Osteoblast (primary cell): Measurements from ENCODE around the gene EML1. TPM values are rescaled to one million over a fixed set of nuclear protein-coding genes. Genes with fewer than 3 reads are reported as not detected.

Source experiments
- DNase-seq: peaks from one replicate; pipeline ENCODE4 v3.0.0; 2011; ENCODE audit warnings: low spot score, mixed read lengths; ENCODE audit not compliant: insufficient read length; ENCODE audit errors: missing footprints
- H2AFZ ChIP-seq: 2 replicates; pipeline ENCODE4 v1.6.0; 2011; ENCODE audit warnings: mild to moderate bottlenecking, low read length
- H3K27ac ChIP-seq: 2 replicates; pipeline ENCODE4 v1.5.1; 2011; ENCODE audit warnings: mild to moderate bottlenecking, low read depth, low read length, moderate library complexity
- H3K27me3 ChIP-seq: 2 replicates; pipeline ENCODE4 v1.6.0; 2012; ENCODE audit warnings: mild to moderate bottlenecking, control low read depth, inconsistent platforms, low read length, moderate library complexity; ENCODE audit not compliant: insufficient read depth
- H3K36me3 ChIP-seq: 2 replicates; pipeline ENCODE4 v1.5.1; 2011; ENCODE audit warnings: mild to moderate bottlenecking, low read length, control low read depth, moderate library complexity; ENCODE audit not compliant: insufficient read depth
- H3K4me1 ChIP-seq: 2 replicates; pipeline ENCODE4 v1.5.1; 2011; ENCODE audit warnings: mild to moderate bottlenecking, low read length, control low read depth, moderate library complexity; ENCODE audit not compliant: insufficient read depth
- H3K4me2 ChIP-seq: 2 replicates; pipeline ENCODE4 v1.6.0; 2011; ENCODE audit warnings: mild to moderate bottlenecking, low read length; ENCODE audit not compliant: insufficient read depth
- H3K4me3 ChIP-seq: fragments of 200-600 bp; sonication (generic); 3 replicates; pipeline ENCODE4 v1.5.1; 2012; ENCODE audit warnings: mild to moderate bottlenecking, low read length, inconsistent platforms; ENCODE audit not compliant: insufficient read depth
- H3K79me2 ChIP-seq: 2 replicates; pipeline ENCODE4 v1.6.0; 2012; ENCODE audit warnings: mild to moderate bottlenecking, low read length, control low read depth, inconsistent platforms; ENCODE audit not compliant: insufficient read depth
- H3K9me3 ChIP-seq: 2 replicates; pipeline ENCODE4 v1.5.1; 2011; ENCODE audit warnings: low read depth, low read length, control low read depth
- H4K20me1 ChIP-seq: 2 replicates; pipeline ENCODE4 v1.6.0; 2012; ENCODE audit warnings: mild to moderate bottlenecking, low read length, control low read depth; ENCODE audit not compliant: insufficient read depth
- CTCF ChIP-seq: IDR thresholded peaks from 2 replicates; pipeline ENCODE4 v1.5.1; 2011; ENCODE audit warnings: mild to moderate bottlenecking, low read depth, low read length, moderate library complexity; ENCODE audit errors: extremely low read depth
- total RNA-seq: library from RNA; depleted of rRNA; stranded (reverse); fragments of >200 nt; gene quantifications from 2 replicates; pipeline ENCODE4 v1.2.3, GENCODE V29; 2012

The EML1 gene
- total RNA-seq, 1 donor, result 46.7 TPM

GRCh38 chr14:99789581-99789980, 3.6 kb upstream of the EML1 start:
- H2AFZ ChIP-seq, result no peak overlapping the region
- DNase-seq, result no peak
- H3K79me2 ChIP-seq, result peaks cover 4% of the 10 kb centered on the region
- H3K4me2 ChIP-seq, result peak overlapping the region; percentile 9
- H3K4me3 ChIP-seq, result no peak overlapping the region
- H4K20me1 ChIP-seq, result peaks cover 1% of the 10 kb centered on the region
- no peaks in the 10 kb centered on the region for H3K27me3 ChIP-seq
- H3K36me3 ChIP-seq, result no peaks in the 10 kb centered on the region
- H3K27ac ChIP-seq, result no peak overlapping the region
- H3K9me3 ChIP-seq, result no peaks in the 10 kb centered on the region
- TF ChIP-seq CTCF, result no peak
- H3K4me1 ChIP-seq, result peaks cover 16% of the 10 kb centered on the region

GRCh38 chr14:99790201-99790977, 2.8 kb upstream of the EML1 start:
- Histone ChIP-seq H3K27ac (no peak overlapping the region), H4K20me1 (peaks cover 10% of the 10 kb centered on the region), H3K27me3 (no peaks in the 10 kb centered on the region), H3K4me2 (no peak overlapping the region), H3K4me1 (peaks cover 21% of the 10 kb centered on the region), H3K36me3 (no peaks in the 10 kb centered on the region), H3K79me2 (peaks cover 12% of the 10 kb centered on the region), H3K9me3 (no peaks in the 10 kb centered on the region), H2AFZ (no peak overlapping the region), H3K4me3 (no peak overlapping the region)
- no peak for TF ChIP-seq CTCF
- DNase-seq, result no peak

GRCh38 chr14:99790978-99791376, 2.2 kb upstream of the EML1 start:
- Histone ChIP-seq H3K36me3 (no peaks in the 10 kb centered on the region), H4K20me1 (peaks cover 15% of the 10 kb centered on the region), H3K4me3 (no peak overlapping the region), H3K4me1 (peaks cover 21% of the 10 kb centered on the region), H2AFZ (no peak overlapping the region), H3K4me2 (no peak overlapping the region), H3K27ac (no peak overlapping the region), H3K79me2 (peaks cover 18% of the 10 kb centered on the region), H3K27me3 (no peaks in the 10 kb centered on the region), H3K9me3 (no peaks in the 10 kb centered on the region)
- TF ChIP-seq CTCF, result no peak
- DNase-seq, result no peak

GRCh38 chr14:99791476-99792209, 1.6 kb upstream of the EML1 start:
- no peak for TF ChIP-seq CTCF
- Histone ChIP-seq H3K4me1 (peaks cover 21% of the 10 kb centered on the region), H3K4me3 (no peak overlapping the region), H3K9me3 (no peaks in the 10 kb centered on the region), H3K27ac (no peak overlapping the region), H2AFZ (no peak overlapping the region), H4K20me1 (peaks cover 16% of the 10 kb centered on the region), H3K79me2 (peaks cover 24% of the 10 kb centered on the region), H3K36me3 (no peaks in the 10 kb centered on the region), H3K27me3 (no peaks in the 10 kb centered on the region), H3K4me2 (peak overlapping the region; percentile 91)
- DNase-seq, result no peak
